Activated naive CD8-positive, alpha-beta T cell treated with anti-CD3 and anti-CD28 coated beads for 36 hours (primary cell): ENCODE results near the gene IL27RA. TPM values are rescaled to one million over a fixed set of nuclear protein-coding genes. Genes with fewer than 3 reads are reported as not detected.
A peak's percentile ranks its signal among the peaks of the same experiment; 100 is the strongest.

Experiments
- DNase-seq: peaks from one replicate; pipeline ENCODE4 v3.0.0; 2021
- H3K27ac Mint-ChIP-seq: one replicate; pipeline ENCODE4 v1.8.0; 2022; ENCODE audit warnings: mild to moderate bottlenecking, moderate library complexity, mixed read lengths
- H3K27me3 Mint-ChIP-seq: one replicate; pipeline ENCODE4 v1.8.0; 2022; ENCODE audit warnings: mild to moderate bottlenecking, mixed read lengths
- H3K36me3 Mint-ChIP-seq: one replicate; pipeline ENCODE4 v1.8.0; 2021; ENCODE audit warnings: mild to moderate bottlenecking, mixed read lengths
- H3K4me1 Mint-ChIP-seq: one replicate; pipeline ENCODE4 v1.8.0; 2021; ENCODE audit warnings: mixed read lengths
- H3K4me3 Mint-ChIP-seq: one replicate; pipeline ENCODE4 v1.8.0; 2022; ENCODE audit warnings: mild to moderate bottlenecking, moderate library complexity, mixed read lengths
- H3K9me3 Mint-ChIP-seq: one replicate; pipeline ENCODE4 v1.8.0; 2022; ENCODE audit warnings: mixed read lengths
- total RNA-seq, 2 experiments: library from RNA; stranded (reverse); gene quantifications; one replicate each; pipeline ENCODE4 v1.2.3, GENCODE V29; 2021

IL27RA gene
- total RNA-seq, 2 experiments from 2014 or later = 48.2 to 48.5 TPM

DNA sequence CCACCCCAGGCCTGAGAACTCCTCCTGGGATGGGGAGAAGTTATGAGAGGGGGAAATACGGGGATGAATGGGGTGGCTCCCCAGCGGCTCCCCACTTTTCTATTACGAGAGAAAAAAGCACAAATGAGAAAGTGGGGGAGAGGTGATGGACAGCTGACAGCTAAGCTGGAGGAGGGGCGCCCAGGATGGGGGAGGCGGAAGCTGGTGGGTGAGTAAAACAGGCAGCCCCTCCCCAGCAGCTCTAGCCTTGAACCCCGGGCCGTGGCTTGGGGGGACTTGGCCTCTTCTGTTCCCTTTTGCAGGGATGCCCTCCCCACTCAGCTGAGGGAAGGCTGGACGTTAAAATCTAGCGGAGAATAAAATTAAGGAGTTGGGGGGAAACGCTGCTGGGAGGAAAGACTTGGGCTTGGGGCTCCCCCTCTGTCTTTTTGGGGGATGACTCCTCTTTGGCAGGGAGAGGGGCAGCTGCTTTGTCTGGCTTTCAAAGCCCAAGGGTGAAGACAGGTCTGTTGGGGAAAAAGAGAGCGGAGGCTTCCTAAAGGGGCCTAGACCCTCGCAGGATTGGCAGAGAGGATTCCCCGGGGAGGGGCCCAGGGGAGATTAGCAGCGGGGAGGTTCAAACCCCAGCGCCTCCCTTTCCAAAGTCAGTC lies 60.4 kb downstream of the IL27RA start:
- Mint-ChIP-seq H3K36me3 (peaks cover 31% of the 10 kb centered on the region), H3K4me3 (peak overlapping the region; percentile 96)

GRCh38 chr19:14093117-14093823 lies 61.7 kb downstream of the IL27RA start:
- Mint-ChIP-seq H3K27me3 (no peaks in the 10 kb centered on the region), H3K4me3 (no peak overlapping the region), H3K27ac (no peak overlapping the region), H3K4me1 (peaks cover 14% of the 10 kb centered on the region), H3K36me3 (peaks cover 27% of the 10 kb centered on the region), H3K9me3 (peaks cover 11% of the 10 kb centered on the region)
- no peak for DNase-seq

More for the DNA sequence above, 60.4 kb downstream of the IL27RA start:
- Mint-ChIP-seq H3K27me3 (no peaks in the 10 kb centered on the region), H3K27ac (peak overlapping the region; percentile 96), H3K9me3 (peaks cover 11% of the 10 kb centered on the region), H3K4me1 (peaks cover 14% of the 10 kb centered on the region)
- peak; percentile 62 for DNase-seq

- Mint-ChIP-seq H3K4me1 (peaks cover 9% of the 10 kb centered on the region), H3K27ac (no peak overlapping the region), H3K4me3 (no peak overlapping the region), H3K27me3 (no peaks in the 10 kb centered on the region), H3K9me3 (peaks cover 11% of the 10 kb centered on the region), H3K36me3 (peaks cover 19% of the 10 kb centered on the region)
- no peak for DNase-seq
Observed at GRCh38 chr19:14094854-14095253, 63.3 kb downstream of the IL27RA start.

DNA sequence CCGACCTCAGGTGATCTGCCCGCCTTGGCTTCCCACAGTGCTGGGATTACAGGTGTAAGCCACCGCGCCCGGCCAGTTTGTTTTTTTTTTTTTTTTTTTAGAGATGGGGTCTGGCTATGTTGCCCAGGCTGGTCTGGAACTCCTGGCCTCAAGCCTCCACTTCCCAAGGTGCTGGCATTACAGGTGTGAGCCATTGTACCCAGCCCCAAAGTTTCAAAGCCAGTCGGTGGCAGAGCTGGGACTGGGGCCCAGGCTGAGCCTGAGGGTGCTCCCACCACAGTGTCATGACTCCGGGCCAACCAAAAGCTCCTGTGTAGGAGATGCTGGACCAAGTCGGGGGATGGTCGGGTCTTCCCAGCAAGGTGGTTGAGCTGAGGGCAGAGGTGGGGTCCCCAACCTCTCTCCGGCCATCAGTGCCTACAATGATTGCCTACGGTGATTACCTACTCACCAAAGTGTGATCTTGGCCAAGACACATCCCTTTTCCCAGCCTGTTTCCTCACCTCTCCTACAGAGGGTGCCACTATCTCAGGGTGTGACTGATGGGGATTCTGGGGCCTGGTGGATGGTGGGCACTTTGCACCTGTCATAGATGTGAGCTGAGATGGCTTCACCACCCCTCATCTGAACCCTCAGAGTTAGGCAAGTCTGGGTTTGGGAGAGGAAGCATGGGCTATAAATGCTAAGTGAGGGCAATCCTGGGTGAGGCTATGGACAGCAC lies 64.9 kb downstream of the IL27RA start:
- H3K27ac Mint-ChIP-seq = no peak overlapping the region
- no peak overlapping the region for H3K4me3 Mint-ChIP-seq
- no peaks in the 10 kb centered on the region for H3K27me3 Mint-ChIP-seq
- DNase-seq = no peak
- H3K36me3 Mint-ChIP-seq = peaks cover 21% of the 10 kb centered on the region
- peaks cover 8% of the 10 kb centered on the region for H3K4me1 Mint-ChIP-seq
- H3K9me3 Mint-ChIP-seq = peaks cover 11% of the 10 kb centered on the region

DNA sequence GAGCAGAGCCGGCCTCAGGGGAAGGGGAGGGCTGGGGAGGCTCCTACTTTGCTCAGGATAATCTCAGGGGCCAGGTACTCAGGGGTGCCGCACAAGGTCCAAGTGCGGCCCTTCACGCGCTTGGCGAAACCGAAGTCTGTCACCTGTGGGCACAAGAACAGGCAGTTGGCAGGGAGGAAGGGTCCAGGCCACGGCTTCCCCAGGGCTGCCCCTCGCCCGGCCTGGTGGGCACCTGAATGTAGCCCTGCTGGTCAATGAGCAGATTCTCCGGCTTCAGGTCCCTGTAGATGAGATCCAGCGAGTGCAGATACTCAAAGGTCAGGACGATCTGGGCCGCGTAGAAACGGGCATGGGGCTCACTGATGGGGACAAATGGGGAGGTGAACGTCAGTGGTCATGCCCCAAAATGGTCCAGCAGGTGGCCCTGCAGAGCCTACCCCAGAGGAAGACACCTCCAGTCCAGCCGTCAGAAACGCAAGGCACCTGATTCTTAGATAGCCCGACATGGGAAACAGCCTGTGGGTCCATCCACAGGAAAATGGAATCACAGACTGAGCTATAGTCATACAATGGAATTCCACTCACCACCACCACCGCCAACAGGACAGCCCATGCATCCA lies 66.1 kb downstream of the IL27RA start:
- no peak overlapping the region for H3K27ac Mint-ChIP-seq
- H3K9me3 Mint-ChIP-seq = peaks cover 8% of the 10 kb centered on the region
- H3K4me1 Mint-ChIP-seq = no peaks in the 10 kb centered on the region
- DNase-seq = no peak
- peaks cover 14% of the 10 kb centered on the region for H3K36me3 Mint-ChIP-seq
- H3K4me3 Mint-ChIP-seq = no peak overlapping the region
- H3K27me3 Mint-ChIP-seq = no peaks in the 10 kb centered on the region

- Mint-ChIP-seq H3K27me3 (no peaks in the 10 kb centered on the region), H3K36me3 (peaks cover 4% of the 10 kb centered on the region)
Observed at GRCh38 chr19:14101003-14101545, 69.5 kb downstream of the IL27RA start.

GRCh38 chr19:14102102-14102696 lies 70.6 kb downstream of the IL27RA start:
- H3K4me3 Mint-ChIP-seq = no peak overlapping the region
- H3K9me3 Mint-ChIP-seq = no peaks in the 10 kb centered on the region
- H3K36me3 Mint-ChIP-seq = peaks cover 4% of the 10 kb centered on the region
- no peak overlapping the region for H3K27ac Mint-ChIP-seq
- H3K27me3 Mint-ChIP-seq = no peaks in the 10 kb centered on the region
- no peak for DNase-seq
- no peaks in the 10 kb centered on the region for H3K4me1 Mint-ChIP-seq

More at GRCh38 chr19:14101003-14101545, 69.5 kb downstream of the IL27RA start:
- H3K27ac Mint-ChIP-seq = no peak overlapping the region
- no peak for DNase-seq
- no peaks in the 10 kb centered on the region for H3K4me1 Mint-ChIP-seq
- H3K9me3 Mint-ChIP-seq = no peaks in the 10 kb centered on the region
- no peak overlapping the region for H3K4me3 Mint-ChIP-seq

DNA sequence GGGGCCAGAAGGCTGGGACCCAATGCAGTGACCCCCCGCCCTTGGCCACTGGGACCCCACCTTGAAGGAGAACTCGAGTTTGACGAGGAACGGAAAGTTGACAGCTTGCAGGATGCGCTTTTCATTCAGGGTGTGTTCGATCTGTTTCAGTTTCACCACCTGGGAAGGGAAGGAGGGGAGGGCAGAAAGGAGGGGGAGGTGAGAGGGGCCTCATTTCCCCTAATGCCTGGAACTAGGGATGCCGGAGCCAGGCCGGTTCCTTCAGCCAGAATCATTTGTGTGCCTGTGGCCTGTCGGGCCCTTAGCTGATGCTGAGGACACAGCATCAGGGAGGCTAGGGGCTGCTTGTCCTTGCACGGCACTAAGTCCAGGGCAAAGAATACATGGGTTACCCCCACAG lies 71.2 kb downstream of the IL27RA start:
- no peak for DNase-seq
- Mint-ChIP-seq H3K4me1 (no peaks in the 10 kb centered on the region), H3K4me3 (no peak overlapping the region), H3K36me3 (peaks cover 4% of the 10 kb centered on the region), H3K27ac (no peak overlapping the region), H3K27me3 (no peaks in the 10 kb centered on the region), H3K9me3 (no peaks in the 10 kb centered on the region)

Other genes starting within 250 kb of the IL27RA start
- 1 to 10 TPM; 4.3 to 4.4 TPM for gene ZSWIM4, start 236.3 kb upstream of the IL27RA start, total RNA-seq
- gene NANOS3, start 154.6 kb upstream of the IL27RA start, total RNA-seq = under 1 TPM; 0.70 to 0.80 TPM
- gene BRME1, start 125.6 kb upstream of the IL27RA start, total RNA-seq = 1 to 10 TPM; 6.9 to 7.3 TPM
- 10 to 100 TPM; 24.4 to 25.0 TPM for gene CC2D1A, start 125.6 kb upstream of the IL27RA start, total RNA-seq
- not detected for gene PODNL1, start 93.3 kb upstream of the IL27RA start, total RNA-seq
- gene DCAF15, start 79.3 kb upstream of the IL27RA start, total RNA-seq = 10 to 100 TPM; 54.3 to 54.6 TPM
- gene RFX1, start 25.4 kb upstream of the IL27RA start, total RNA-seq = 10 to 100 TPM in 1 of 2 experiments, 1 to 10 TPM in 1; 9.9 to 11.4 TPM
- gene RLN3, start 3.6 kb upstream of the IL27RA start, total RNA-seq = not detected
- gene PALM3, start 30.3 kb downstream of the IL27RA start, total RNA-seq = not detected
- under 1 TPM; 0.20 to 0.31 TPM for gene MISP3, start 41.0 kb downstream of the IL27RA start, total RNA-seq
- not detected for gene C19orf67, start 54.0 kb downstream of the IL27RA start, total RNA-seq
- 10 to 100 TPM; 66.7 to 68.0 TPM for gene SAMD1, start 59.0 kb downstream of the IL27RA start, total RNA-seq
- 10 to 100 TPM; 54.3 to 56.0 TPM for gene PRKACA, start 86.0 kb downstream of the IL27RA start, total RNA-seq
- gene ASF1B, start 104.8 kb downstream of the IL27RA start, total RNA-seq = 10 to 100 TPM; 77.5 to 78.5 TPM
- gene ADGRL1, start 174.4 kb downstream of the IL27RA start, total RNA-seq = 1 to 10 TPM; 8.5 to 9.5 TPM